GM18511 (cell line): ENCODE measurements around the gene ANOS1.
"Not testable (repeated sequence)": the region's sequence is repeated elsewhere in the genome, so short reads cannot be mapped to it uniquely, and the experiment has no call there.

Experiments used
- ATAC-seq: cut with Tn5 transposase; IDR thresholded peaks from one replicate; pipeline ENCODE4 v1.9.1; 2021; ENCODE audit warnings: mild to moderate bottlenecking, moderate library complexity; ENCODE audit not compliant: unreplicated experiment

ANOS1 gene

DNA sequence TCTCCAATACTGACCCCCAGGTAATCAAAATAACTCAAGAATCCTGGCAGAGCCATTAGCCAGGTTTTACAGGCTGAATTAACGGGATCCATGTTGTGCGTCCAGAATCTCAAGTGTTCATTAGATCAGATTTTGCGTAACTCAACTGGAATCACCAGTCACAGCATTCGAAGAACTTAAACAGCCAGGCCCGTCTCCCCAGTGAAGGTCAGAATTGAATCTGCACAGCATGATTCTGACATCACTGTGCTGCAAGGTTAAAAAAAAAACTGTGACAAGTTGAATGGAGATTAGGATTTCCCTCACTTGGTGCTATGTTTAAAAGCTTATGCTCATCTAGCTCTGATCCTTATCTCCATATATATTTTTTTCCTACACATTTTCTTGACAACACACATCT lies 96.1 kb downstream of the ANOS1 start:
- ATAC-seq, result no peak

DNA sequence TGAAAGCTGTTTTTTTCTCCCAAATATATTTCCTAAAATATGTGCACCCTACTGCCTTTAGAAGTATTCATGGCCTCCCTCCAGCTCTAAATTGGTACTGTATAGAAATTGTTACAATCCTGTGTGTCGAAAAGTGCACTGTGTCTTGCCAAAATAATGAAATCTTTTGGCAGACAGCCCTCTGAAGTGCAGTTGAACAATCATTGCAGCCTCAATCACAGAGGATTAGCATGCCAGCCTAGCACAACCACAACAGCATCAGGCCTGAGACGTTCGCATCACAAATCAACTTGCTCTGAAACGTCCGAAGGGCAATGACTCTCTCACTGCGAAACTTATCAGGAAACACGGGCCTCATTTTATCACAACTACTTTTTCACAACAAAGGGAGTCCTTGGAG lies 99.0 kb downstream of the ANOS1 start:
- no peak for ATAC-seq

DNA sequence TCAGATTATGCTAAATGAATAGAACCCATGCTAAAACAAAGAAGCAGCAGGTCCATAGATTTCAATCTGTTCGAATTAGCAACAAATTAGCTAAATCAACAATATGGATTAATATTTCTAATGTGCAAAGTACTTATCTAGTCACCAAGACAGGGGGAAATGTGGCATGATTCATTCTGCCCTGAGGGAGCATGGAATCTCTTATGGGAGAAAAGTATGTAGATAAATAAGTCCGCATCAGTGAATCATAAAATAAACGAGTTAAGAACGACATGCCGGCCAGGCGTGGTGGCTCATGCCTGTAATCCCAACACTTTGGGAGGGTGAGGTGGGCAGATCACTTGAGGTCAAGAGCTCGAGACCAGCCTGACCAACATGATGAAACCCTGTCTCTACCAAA lies 102.1 kb downstream of the ANOS1 start:
- ATAC-seq, result no peak

- ATAC-seq, result no peak
Observed at GRCh38 chrX:8627796-8628195, 104.1 kb downstream of the ANOS1 start.

DNA sequence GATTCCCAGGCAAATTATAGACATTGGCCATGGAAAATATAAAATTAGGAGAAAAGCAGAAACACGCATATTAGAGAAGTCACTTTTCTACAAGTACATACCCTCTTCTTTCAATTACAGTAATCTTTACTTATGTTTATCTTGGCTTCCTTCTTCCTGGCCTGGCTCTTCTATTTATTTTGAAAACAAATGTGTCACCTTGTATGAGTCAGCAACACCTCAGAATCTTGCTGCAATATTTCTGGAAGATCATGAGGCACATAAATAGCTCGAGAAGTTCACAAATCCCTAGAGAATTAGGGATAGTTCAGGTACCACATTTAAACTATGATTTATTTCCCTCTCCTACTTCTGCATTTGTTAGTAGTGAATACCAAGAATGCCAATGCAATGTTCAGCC lies 124.6 kb downstream of the ANOS1 start:
- no peak for ATAC-seq

- ATAC-seq, result no peak
Observed at GRCh38 chrX:8604131-8604530, 127.8 kb downstream of the ANOS1 start.

DNA sequence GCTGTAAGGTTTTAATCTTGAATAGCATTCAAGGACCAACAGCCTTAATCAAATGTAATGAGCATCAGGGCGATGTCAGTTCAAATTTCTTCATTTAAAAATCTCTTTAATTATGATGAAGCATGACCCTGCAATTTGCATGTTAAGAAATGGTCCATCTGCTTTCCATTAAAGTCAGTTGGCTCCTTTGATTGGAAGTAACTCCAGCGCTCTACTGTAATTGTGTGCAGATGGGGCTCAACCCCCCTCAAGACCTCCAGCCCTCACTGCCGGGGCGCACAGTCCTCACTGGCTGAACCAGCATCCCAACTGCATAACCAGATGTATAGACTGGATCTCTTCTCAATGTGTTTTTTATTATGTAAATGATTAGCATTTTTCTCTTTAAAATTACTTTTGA lies 140.4 kb downstream of the ANOS1 start:
- ATAC-seq, result no peak

DNA sequence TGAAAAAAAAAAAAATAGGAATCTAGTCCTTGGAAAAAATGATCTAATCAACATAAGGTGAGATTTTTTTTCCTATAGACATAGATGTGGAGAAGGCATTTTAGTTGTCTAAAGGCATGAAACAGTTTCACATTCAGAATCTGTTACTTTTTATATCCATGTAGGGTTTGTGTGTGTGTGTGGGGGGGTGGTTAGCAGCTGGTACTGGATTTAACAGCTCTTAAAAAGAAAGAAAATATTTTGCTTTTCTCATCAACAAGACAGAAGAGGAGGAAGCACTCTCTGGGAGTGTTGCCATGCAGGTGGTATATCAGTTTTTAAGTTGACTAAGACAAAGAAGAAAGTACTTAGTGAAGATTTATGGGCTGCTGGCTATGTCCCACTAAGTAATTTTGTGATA lies 145.0 kb downstream of the ANOS1 start:
- no peak for ATAC-seq

DNA sequence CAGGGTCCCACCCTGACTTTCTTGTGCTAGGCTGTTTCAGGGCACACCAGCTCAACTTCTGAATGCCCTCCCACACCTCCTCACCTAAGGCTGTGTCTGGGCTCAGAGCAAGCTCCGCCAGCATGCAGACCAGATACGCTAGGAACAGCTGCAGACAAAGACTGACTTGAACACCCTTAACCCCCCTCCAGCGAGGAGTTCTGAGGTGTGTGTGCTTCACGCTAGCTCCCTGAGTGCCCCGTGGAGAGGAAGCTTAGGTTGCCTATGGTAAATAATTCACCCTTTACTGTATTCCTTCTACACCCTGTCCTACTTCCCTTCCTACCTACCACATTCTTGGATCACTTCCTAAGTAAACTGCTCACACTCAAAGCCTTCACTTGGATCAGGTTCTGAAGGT lies 152.3 kb downstream of the ANOS1 start:
- no peak for ATAC-seq

DNA sequence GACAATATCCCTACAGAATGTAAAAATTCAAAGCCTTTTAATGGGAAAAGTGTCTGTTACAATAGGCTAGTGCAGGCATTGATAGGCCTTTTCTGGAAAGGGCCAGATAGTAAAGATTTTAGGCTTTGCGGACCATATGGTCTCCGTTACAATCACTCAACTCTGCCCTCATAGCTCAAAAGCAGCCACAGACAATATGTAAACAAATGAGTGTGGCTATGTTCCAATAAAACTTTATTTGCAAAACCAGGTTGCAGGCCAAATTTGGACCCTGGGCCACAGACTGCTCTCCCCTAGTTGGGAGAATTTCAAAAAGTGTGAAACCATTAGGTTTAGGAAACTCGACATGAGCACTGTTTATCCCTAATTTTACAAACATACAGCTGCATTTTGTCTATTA lies 155.1 kb downstream of the ANOS1 start:
- no peak for ATAC-seq

DNA sequence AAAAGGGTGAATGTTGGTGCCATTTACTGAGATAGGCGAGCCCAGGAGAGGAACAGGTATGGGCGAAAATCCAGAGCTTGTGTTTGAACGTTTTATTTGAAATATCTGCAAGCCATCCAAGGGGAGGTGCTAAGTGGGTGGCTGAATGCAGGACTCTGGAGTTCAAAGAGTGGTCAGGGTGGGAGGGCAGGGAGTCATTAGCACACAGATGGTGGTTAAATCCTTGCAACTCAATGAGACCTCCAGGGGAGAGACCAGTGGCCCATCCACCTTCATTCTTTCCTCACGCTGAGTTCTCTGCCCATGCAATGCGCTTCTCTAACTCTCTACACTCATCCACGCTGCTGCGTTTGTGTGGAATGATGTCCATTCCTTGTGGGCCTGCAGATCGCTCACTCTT lies 166.2 kb downstream of the ANOS1 start:
- ATAC-seq, result no peak

DNA sequence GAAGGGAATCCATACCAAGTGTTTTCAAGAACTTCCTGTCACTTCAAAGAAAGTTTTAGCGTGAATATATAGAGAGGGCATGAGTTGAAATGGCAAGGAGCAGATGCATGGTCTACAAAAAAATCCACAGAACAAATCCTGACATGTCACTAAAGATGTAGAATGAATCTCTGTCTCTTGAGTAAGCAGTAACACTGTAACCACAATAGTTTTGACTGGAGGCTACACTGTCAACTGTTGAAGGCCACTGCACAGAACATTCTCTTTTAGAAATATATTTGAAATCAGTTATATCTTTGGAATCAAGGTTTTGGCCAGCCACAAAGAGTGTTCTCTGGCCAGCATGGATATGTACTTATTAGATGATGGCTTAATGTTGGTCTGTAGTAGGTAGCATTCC lies 183.5 kb downstream of the ANOS1 start:
- no peak for ATAC-seq

DNA sequence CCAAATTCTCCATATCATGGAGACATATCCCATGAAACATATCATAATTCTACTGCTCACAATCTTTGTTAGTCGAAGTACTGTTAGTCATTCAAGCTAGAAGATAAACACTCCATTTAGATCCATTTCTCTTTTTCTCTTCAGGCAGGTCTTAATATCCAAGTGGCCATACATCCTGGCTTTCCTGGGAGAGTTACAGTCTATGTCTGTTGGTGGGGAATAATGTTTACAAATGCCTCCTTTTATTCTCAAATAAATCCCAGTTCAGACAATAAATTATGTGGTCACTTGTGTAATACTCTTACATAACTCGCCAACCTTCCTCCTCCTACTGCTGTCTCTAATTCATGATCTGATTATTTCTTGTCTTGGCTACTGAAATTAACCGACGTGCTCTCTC lies 185.2 kb downstream of the ANOS1 start:
- no peak for ATAC-seq

DNA sequence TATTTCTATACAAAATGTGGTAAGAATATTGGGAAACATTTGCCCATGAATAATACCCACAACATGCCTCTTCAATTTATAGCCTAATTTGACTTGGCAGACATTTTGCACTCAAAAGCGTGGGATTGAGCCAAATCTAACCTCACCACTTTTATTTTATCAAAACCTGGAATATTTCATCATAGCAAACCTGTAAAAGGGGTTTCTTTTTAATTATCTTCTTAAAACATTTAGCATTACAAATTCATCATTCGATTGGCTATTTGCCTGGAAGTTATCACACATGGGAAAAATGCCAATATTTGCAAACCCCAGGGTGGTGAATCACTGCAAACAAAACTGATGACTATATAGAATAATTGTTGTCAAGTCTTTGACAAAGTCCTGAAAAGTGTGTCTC lies 211.1 kb downstream of the ANOS1 start:
- no peak for ATAC-seq

- no peak for ATAC-seq
Observed at GRCh38 chrX:8520178-8520577, 211.8 kb downstream of the ANOS1 start.

DNA sequence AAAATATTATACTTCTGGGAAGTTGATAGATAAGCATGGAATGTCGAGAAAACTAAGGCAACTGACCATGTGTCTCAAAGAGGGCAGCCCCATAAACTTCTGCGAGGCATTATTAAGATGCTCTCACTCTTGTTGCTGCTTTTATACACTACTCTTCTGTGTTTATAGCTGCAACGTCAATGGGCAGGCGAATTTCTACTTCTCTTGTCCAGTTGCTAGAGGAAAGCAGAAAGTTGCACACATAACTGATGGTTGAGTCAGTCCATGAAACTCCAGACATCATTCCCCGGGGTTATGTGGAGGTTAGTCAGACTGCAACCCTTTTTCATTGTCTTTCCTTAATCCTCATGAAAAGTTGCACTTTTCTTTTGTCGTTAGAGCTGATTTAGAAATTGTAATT lies 227.5 kb downstream of the ANOS1 start:
- no peak for ATAC-seq

DNA sequence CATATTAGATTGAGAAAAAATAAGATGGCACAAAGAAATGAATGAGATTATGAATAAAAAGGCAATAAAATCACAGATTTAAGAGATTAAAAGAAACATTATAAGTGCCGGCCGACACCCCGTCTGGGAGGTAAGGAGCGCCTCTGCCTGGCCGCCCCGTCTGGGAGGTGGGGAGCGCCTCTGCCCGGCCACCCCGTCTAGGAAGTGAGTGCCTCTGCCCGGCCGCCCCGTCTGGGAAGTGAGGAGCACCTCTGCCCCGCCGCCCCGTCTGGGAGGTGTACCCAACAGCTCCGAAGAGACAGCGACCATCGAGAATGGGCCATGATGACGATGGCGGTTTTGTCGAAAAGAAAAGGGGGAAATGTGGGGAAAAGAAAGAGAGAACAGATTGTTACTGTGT lies 229.8 kb downstream of the ANOS1 start:
- ATAC-seq, result not testable (repeated sequence)

- no peak for ATAC-seq
Observed at GRCh38 chrX:8500203-8500602, 231.7 kb downstream of the ANOS1 start.

GRCh38 chrX:8495036-8495435 lies 236.9 kb downstream of the ANOS1 start:
- not testable (repeated sequence) for ATAC-seq

DNA sequence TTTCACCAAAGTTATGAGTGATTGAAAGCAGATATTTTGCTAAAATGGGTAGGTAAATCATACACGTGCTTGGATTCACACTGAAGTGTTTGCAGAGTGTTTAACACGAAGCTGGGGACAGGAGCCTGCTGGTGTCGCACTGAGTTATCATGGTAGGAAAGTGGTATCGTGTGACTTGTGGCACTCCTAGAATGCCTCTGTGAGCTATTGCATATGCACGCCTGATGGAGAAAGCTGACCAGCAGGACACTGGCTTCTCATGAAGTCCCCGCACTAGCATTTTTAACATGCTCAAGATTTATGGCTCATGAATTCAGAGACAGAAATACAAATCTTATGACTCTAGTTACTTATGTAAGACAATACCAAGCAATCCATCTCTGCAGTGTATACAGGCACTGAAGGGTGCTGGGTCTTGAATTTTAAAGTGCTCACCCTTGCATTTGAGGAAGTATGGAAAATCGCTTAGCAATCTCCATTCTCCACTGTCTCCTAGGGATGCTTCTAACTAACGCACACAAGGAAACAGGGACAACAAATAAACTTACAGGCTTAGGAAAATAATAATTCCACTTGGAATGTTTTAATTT lies 247.5 kb downstream of the ANOS1 start:
- ATAC-seq, result no peak
